Esophagus squamous epithelium (tissue), 5 donors: ENCODE data around the gene HINT2. TPM values are rescaled to one million over a fixed set of nuclear protein-coding genes. Genes with fewer than 3 reads are reported as not detected.

Source experiments
- DNase-seq: peaks from one replicate; lab custom pipeline; 2025; lab: John Stamatoyannopoulos, UW
- H3K27ac ChIP-seq, 4 donors: fragments of 200-600 bp; sonication (generic); one replicate each; pipeline ENCODE4 v1.5.1; 2016 to 2019; ENCODE audit warnings: mild to moderate bottlenecking in 1 of 4
- H3K27me3 ChIP-seq, 4 donors: fragments of 200-600 bp; sonication (generic); 1 replicate in 3 of 4; 2 replicates in 1 of 4; pipeline versions ENCODE4 v1.5.1 to v1.6.0; 2017 to 2021; ENCODE audit warnings: antibody characterized with exemption in 1 of 4
- H3K36me3 ChIP-seq, 3 donors: fragments of 200-600 bp; sonication (generic); one replicate each; pipeline ENCODE4 v1.5.1; 2016 to 2019
- H3K4me1 ChIP-seq, 3 donors: fragments of 200-600 bp; sonication (generic); one replicate each; pipeline ENCODE4 v1.5.1; 2017 to 2019
- H3K4me3 ChIP-seq, 4 donors: fragments of 200-600 bp; sonication (generic); 1 replicate in 3 of 4; 2 replicates in 1 of 4; pipeline ENCODE4 v1.5.1; 2016 to 2019; ENCODE audit warnings: mild to moderate bottlenecking in 2 of 4, moderate library complexity in 1 of 4
- H3K9me3 ChIP-seq, 3 donors: fragments of 200-600 bp; sonication (generic); one replicate each; pipeline ENCODE4 v1.5.1; 2016 to 2019
- CTCF ChIP-seq, 6 experiments: fragments of 450-650 bp in 4 of 6; fragments of 200-600 bp in 2 of 6; sonication (generic) in 2 of 6; IDR thresholded peaks; one replicate each; pipeline ENCODE4 v1.5.1; 2016 to 2019; ENCODE audit warnings: antibody characterized with exemption in 6 of 6, mild to moderate bottlenecking in 4 of 6, moderate library complexity in 4 of 6
- POLR2A ChIP-seq, 4 donors: fragments of 450-650 bp; IDR thresholded peaks; one replicate each; pipeline ENCODE4 v1.6.1; 2017; ENCODE audit warnings: antibody characterized with exemption in 4 of 4, mild to moderate bottlenecking in 4 of 4, moderate library complexity in 3 of 4
- WGBS, 2 donors: methylation state at CpG; one replicate each; pipeline ENCODE4 v1.1.5; 2018; 5-methylcytosine and 5-hydroxymethylcytosine counted together
- intact Hi-C: fragments of 100-400 bp; cut with DNase I; formaldehyde crosslinking; loops from one replicate; pipeline ENCODE4 v1.15.0; 2022
- total RNA-seq, 4 donors: library from RNA; depleted of rRNA; stranded (reverse); fragments of >200 nt; gene quantifications; one replicate each; pipeline ENCODE4 v1.1.0, GENCODE V29; 2016
- donor health status: DM: yes; HTN: yes; CAD: no.

The HINT2 gene
- total RNA-seq, 4 donors from 2014 or later = 13.2 to 34.9 (median 19.5) TPM

- TF ChIP-seq CTCF (IDR thresholded peaks at IDR 0.05) (no peak), POLR2A (IDR thresholded peaks at IDR 0.05) (no peak)
- Histone ChIP-seq H3K9me3 (no peaks in the 10 kb centered on the region), H3K4me3 (no peak overlapping the region), H3K27ac (no peak overlapping the region), H3K27me3 (no peaks in the 10 kb centered on the region), H3K4me1 (peaks cover 7 to 25% (median 10%) of the 10 kb centered on the region in 3 donors), H3K36me3 (no peaks in the 10 kb centered on the region)
- DNase-seq = no peak
- intact Hi-C loops = no loop called here
- WGBS, 2 donors = 83 to 92% methylated on average over 3 of the region's 3 CpGs
These were observed 3.5 kb upstream of the HINT2 start for GRCh38 chr9:35818341-35818740.

DNA sequence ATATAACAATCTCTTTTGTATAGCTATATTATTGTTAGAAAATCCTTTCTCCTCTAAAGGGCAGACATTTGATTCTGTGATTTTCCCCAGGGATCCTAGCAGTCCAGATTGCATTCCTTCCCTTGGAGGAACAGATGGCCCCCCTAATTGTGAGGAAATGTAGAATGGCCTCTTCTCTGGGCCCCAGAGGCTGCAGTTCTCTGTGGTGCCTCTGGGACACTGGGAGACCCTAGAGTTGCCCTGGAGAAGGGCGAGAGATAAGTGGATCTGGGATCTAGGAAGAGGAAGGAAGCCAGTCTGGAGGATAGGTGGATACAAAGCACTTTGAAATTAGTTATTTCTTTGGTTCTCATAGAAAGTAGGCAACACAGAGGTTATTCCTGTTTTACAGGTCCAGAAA lies 1.9 kb upstream of the HINT2 start:
- Histone ChIP-seq H3K4me3 (no peak overlapping the region), H3K9me3 (no peaks in the 10 kb centered on the region), H3K36me3 (no peaks in the 10 kb centered on the region), H3K4me1 (peaks cover 9 to 42% (median 21%) of the 10 kb centered on the region in 3 donors), H3K27me3 (no peaks in the 10 kb centered on the region), H3K27ac (no peak overlapping the region)
- no peak for TF ChIP-seq CTCF (IDR thresholded peaks at IDR 0.05)
- no peak for TF ChIP-seq POLR2A (IDR thresholded peaks at IDR 0.05)
- intact Hi-C loops = no loop called here
- no peak for DNase-seq
- 77% methylated on average over 1 of the region's 1 CpG; no CpG with 5 or more reads in 1 of the 2 donors for WGBS, 2 donors

GRCh38 chr9:35814106-35814840 lies 569 bp downstream of the HINT2 start:
- WGBS, 2 donors = 44 to 56% methylated on average over 4 to 5 of the region's 29 CpGs
- intact Hi-C loops = no loop called here

DNA sequence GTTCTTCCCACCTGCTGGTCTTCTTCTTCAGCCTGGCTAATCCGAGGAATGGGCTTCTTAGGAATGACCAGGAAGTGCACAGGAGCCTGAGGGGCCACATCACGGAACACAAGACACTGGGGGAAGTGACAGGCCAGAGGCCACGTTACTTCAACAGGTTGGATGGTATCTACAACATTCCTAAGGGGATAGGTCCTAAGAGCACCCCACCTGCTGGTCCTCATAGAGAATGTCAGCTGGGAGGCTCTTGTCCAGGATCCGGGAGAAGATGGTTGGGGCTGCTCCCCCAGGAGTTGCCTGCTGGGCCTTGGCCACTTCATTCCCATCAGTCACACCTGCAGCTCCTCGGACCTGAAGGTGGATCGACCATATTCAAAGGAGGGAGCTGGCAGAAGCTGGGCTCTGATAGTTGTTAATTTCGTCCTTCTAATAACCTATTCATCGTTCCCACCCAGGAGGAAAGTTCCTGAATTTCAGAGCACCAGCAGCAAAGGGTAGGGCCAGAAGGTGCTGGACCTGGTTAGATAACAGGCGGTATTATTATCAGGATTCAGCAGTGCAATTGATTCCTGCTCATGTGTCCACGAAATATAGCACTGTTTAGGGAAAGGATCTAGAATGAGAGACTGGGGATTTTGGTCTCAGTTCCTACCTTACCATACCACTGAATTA lies 1.3 kb downstream of the HINT2 start:
- H3K4me3 ChIP-seq = peak overlapping the region in 1 of 4 donors; percentile 94
- DNase-seq = no peak
- H3K36me3 ChIP-seq = peaks cover 0 to 16% (median 0%) of the 10 kb centered on the region in 3 donors
- WGBS, 2 donors = 76 to 94% methylated on average over 6 to 9 of the region's 10 CpGs
- intact Hi-C loops = no loop called here
- TF ChIP-seq CTCF (IDR thresholded peaks at IDR 0.05) = peak in 2 of 6 experiments; percentile 11 to 36
- TF ChIP-seq POLR2A (IDR thresholded peaks at IDR 0.05) = no peak
- H3K9me3 ChIP-seq = no peaks in the 10 kb centered on the region
- H3K4me1 ChIP-seq = peaks cover 11 to 49% (median 28%) of the 10 kb centered on the region in 3 donors
- H3K27me3 ChIP-seq = no peaks in the 10 kb centered on the region
- peak overlapping the region; percentile 92 to 99 (median 98) for H3K27ac ChIP-seq

More at GRCh38 chr9:35814106-35814840, 569 bp downstream of the HINT2 start:
- TF ChIP-seq CTCF (IDR thresholded peaks at IDR 0.05) = peak in 5 of 6 experiments; percentile 11 to 30 (median 24)
- TF ChIP-seq POLR2A (IDR thresholded peaks at IDR 0.05) = no peak
- Histone ChIP-seq H3K4me3 (peak overlapping the region; percentile 78 to 94 (median 92)), H3K27ac (peak overlapping the region; percentile 92 to 99 (median 98)), H3K9me3 (no peaks in the 10 kb centered on the region), H3K4me1 (peaks cover 11 to 49% (median 28%) of the 10 kb centered on the region in 3 donors), H3K27me3 (no peaks in the 10 kb centered on the region), H3K36me3 (peaks cover 0 to 9% (median 0%) of the 10 kb centered on the region in 3 donors)
- DNase-seq = no peak
